ENCODE results near the gene CUL3.

GRCh38 chr2:224598678-224599077 lies 13.5 kb upstream of the CUL3 start:
- TF ChIP-seq CTCF (conservative IDR thresholded peaks at IDR 0.05; ENCODE audit: low read depth, low read length) = no peak
- TF ChIP-seq EZH2 (IDR thresholded peaks at IDR 0.05; ENCODE audit: borderline replicate concordance, low read depth, low read length, poor library complexity, severe bottlenecking) = no peak

Measured in A673 (cell line).